Measurements from ENCODE around the gene USP49. TPM values are rescaled to one million over a fixed set of nuclear protein-coding genes. Genes with fewer than 3 reads are reported as not detected.
A peak's percentile ranks its signal among the peaks of the same experiment; 100 is the strongest.

USP49 gene
- total and polyA plus RNA-seq, 5 donors = 1.5 to 2.6 (median 2.0) TPM

DNA sequence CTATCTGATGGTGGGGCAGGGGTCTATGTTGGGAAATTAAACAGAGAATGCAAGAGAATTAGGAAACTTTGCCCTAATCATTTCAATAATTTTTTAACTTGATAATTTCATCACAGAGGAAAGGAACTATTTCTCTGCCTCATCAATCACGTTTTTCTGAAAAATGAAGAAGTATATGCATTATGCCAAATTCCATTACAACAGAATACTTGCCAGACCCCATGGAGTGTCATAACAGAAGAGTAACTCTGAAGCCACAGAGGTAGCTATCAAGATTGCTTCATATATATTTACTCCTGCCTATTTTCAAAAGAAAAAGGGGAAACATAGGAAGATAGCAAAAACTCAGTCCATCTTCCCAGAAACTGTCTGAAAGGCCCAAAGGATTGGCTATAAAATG is 5.7 kb upstream of the USP49 start:
- peaks cover 1% of the 10 kb centered on the region for H3K4me1 ChIP-seq (ENCODE audit: control insufficient read depth, insufficient read depth, low read length)
- H3K4me3 ChIP-seq (ENCODE audit: low read length) = no peak overlapping the region
- no peaks in the 10 kb centered on the region for H3K9me3 ChIP-seq (ENCODE audit: control insufficient read depth, low read length)
- 79% methylated on average over 1 of the region's 1 CpG for WGBS
- H3K27me3 ChIP-seq (ENCODE audit: control insufficient read depth, insufficient read depth) = no peaks in the 10 kb centered on the region
- no peak for ATAC-seq
- H3K27ac ChIP-seq (ENCODE audit: low read length) = no peak overlapping the region
- intact Hi-C loops (cut with DNase I) = no loop called here
- no peak for DNase-seq

DNA sequence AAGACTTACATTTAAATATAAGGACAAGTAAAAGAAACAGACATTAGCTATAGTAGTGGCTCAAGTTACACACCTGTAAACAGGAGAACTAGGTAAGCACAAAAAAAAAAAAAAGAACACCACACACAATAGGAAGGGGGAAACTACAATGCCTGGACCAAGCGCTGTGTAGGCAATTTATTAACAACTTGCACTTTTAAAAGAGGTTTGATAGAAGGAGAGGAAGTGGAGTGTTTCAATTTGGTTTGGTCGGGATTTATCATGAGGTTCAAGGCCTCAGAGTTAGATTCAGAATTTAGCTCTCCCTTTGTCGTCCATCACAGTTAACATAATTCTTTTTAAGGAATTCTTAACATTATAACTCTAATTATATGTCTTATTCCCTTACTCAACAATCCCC is 1.1 kb upstream of the USP49 start:
- Histone ChIP-seq H3K27me3 (ENCODE audit: control insufficient read depth, insufficient read depth) (no peaks in the 10 kb centered on the region), H3K9me3 (ENCODE audit: control insufficient read depth, low read length) (no peaks in the 10 kb centered on the region), H3K4me3 (ENCODE audit: low read length) (peak overlapping the region; percentile 82), H3K4me1 (ENCODE audit: control insufficient read depth, insufficient read depth, low read length) (peaks cover 4% of the 10 kb centered on the region), H3K27ac (ENCODE audit: low read length) (no peak overlapping the region)
- DNase-seq (no peak), ATAC-seq (no peak)
- intact Hi-C loops (cut with DNase I) = no loop called here
- WGBS = 62% methylated on average over 3 of the region's 3 CpGs

DNA sequence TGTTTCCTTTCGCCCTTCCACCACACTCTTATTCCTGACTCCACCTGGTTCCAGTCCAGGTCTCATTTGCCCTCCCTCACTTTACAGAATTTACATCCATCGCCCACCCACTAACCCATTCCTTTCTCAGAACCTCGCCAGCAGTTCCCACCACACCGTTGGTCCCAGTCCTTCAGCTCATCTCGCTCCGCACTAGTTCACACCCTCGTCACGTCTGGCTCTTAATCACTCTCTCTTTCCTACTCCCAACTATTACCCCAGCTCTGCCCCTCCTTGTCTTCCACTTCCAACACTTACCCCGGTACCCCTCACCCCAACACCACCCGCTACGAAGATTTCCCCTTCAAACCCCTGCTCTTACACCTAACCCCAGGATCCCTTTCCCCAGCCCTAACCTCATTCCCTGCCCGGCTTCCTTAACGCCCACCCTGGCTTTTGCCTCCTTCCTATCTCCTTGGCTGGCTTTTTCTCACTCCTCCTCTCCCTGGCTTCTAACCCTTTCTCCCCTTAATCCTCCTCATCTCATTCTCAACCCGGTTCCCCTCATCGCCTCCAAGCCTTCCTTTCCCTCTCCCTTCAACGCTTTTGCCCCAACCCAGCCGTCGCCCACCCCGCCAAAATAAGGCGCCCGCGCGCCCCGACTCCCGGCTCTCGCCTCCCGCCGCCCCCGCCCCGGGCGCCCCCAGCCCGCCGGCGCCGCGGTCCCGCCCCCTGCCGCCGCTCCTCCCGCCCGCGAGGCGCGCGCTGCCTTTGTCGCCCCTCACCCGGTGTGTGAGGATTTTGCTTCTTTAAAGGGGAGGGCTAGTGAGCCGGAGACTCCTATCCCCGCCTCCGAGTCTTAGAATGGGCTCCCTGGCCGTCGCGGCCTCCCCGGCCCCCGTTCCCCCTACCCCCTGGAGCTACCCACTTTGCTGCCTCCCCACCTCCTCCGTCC is 542 bp downstream of the USP49 start:
- intact Hi-C loops (cut with DNase I) = no loop called here
- DNase-seq (no peak), ATAC-seq (peak; percentile 71 to 80)
- no peak overlapping the region for H3K27ac ChIP-seq (ENCODE audit: low read length)
- WGBS = 2% methylated on average over 56 of the region's 56 CpGs
- no peaks in the 10 kb centered on the region for H3K9me3 ChIP-seq (ENCODE audit: control insufficient read depth, low read length)
- peak overlapping the region; percentile 82 for H3K4me3 ChIP-seq (ENCODE audit: low read length)
- H3K4me1 ChIP-seq (ENCODE audit: control insufficient read depth, insufficient read depth, low read length) = peaks cover 4% of the 10 kb centered on the region
- H3K27me3 ChIP-seq (ENCODE audit: control insufficient read depth, insufficient read depth) = no peaks in the 10 kb centered on the region

DNA sequence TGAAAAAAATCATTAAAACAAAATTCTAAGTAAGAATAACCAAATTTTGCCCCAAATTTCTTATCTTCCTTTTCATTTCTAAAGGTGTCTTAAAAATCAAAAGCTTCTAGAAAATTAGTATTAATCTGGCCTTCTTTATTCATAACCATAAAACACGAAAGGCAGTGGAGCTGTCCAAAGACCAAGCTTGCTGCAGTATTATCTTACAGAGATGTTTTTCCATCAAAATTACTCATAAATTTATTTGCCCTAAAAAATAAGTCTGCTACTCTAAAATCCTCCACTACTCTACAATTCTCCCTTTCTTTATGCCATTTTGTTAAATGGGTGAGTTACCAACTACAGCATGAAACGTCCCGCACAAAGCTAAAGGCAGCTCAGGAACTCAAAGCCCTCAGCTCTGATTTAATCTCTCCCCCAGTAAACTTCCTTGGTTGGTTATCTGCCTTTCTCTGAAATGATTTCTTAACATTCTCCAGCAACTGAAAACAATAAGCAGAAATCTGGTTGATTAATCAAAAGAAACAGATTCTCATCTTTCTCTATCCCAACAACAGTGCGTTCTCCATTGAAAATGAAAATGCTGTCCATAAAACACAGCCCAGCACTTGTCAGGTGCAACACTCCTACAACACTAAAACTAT is 2.1 kb downstream of the USP49 start:
- intact Hi-C loops (cut with DNase I) = no loop called here

DNA sequence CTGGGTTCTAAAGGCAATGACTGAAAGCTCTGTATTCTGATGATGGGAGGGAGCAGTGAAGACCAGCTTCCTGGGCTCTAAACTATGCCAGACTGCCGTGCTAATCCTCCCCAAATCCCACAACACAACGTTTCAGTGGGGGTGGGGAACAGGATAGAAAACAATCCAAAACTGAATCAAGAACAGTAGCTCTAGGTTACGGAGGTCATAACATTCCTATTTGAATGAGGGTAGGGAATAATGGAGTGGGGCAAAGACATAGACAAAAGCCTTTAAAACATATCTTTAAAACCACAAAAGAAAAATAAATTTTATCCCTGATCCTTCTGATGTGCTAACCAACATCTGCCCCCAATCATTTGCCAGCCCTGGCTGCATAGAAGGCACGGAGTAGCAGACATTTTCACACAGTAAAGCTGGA is 7.8 kb downstream of the USP49 start:
- ATAC-seq = no peak
- H3K4me1 ChIP-seq (ENCODE audit: control insufficient read depth, insufficient read depth, low read length) = no peaks in the 10 kb centered on the region
- WGBS = 63% methylated on average over 4 of the region's 4 CpGs
- no peaks in the 10 kb centered on the region for H3K9me3 ChIP-seq (ENCODE audit: control insufficient read depth, low read length)
- no peaks in the 10 kb centered on the region for H3K27me3 ChIP-seq (ENCODE audit: control insufficient read depth, insufficient read depth)
- no peak overlapping the region for H3K4me3 ChIP-seq (ENCODE audit: low read length)
- DNase-seq = no peak
- intact Hi-C loops (cut with DNase I) = no loop called here
- no peak overlapping the region for H3K27ac ChIP-seq (ENCODE audit: low read length)

More for the DNA sequence above, 2.1 kb downstream of the USP49 start:
- H3K27ac ChIP-seq (ENCODE audit: low read length) = no peak overlapping the region
- H3K4me3 ChIP-seq (ENCODE audit: low read length) = no peak overlapping the region
- no peaks in the 10 kb centered on the region for H3K9me3 ChIP-seq (ENCODE audit: control insufficient read depth, low read length)
- WGBS = 57% methylated on average over 4 of the region's 4 CpGs
- no peaks in the 10 kb centered on the region for H3K27me3 ChIP-seq (ENCODE audit: control insufficient read depth, insufficient read depth)
- ATAC-seq (no peak), DNase-seq (no peak)
- H3K4me1 ChIP-seq (ENCODE audit: control insufficient read depth, insufficient read depth, low read length) = peaks cover 4% of the 10 kb centered on the region

DNA sequence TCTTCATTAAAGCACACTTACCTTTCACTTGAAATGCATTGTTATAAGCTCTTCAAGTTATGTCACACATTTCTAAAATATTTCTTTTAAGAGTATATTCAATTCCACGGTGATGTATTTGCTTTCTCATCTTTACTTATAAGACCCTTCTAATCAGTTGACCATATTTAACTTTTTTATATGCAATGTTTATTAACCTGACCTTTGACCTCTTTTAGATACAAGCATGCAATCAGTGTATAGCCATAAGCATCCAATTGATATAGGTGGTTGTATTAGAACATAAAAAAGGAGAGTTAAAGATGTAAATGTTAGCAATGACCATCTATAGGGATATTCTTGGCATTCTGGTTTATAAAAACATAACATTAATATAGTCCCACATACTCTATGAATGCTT is 9.2 kb downstream of the USP49 start:
- Histone ChIP-seq H3K27ac (ENCODE audit: low read length) (no peak overlapping the region), H3K4me1 (ENCODE audit: control insufficient read depth, insufficient read depth, low read length) (no peaks in the 10 kb centered on the region), H3K27me3 (ENCODE audit: control insufficient read depth, insufficient read depth) (no peaks in the 10 kb centered on the region), H3K4me3 (ENCODE audit: low read length) (no peak overlapping the region), H3K9me3 (ENCODE audit: control insufficient read depth, low read length) (no peaks in the 10 kb centered on the region)
- ATAC-seq (no peak), DNase-seq (no peak)
- 91% methylated on average over 1 of the region's 1 CpG for WGBS
- intact Hi-C loops (cut with DNase I) = no loop called here

DNA sequence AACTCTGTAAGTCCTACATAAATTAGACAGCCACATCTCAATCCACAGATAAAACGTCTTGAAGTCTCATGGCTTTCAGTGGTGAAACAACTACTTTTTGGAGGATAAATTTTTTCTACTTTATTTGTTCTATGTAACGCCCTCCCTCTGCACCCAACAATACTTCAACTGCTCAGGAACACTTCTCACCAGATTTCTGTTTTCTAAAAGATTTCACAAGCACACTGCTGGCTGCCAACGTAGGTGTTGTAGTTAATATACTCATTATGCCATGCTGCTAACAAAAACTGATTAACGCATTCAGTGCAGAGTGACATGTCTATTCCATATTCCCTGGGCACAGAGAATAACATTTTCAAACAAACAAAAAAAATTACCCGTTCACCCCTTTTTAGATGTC is 10.2 kb downstream of the USP49 start:
- DNase-seq = no peak
- 77% methylated on average over 5 of the region's 5 CpGs for WGBS
- Histone ChIP-seq H3K9me3 (ENCODE audit: control insufficient read depth, low read length) (no peaks in the 10 kb centered on the region), H3K27me3 (ENCODE audit: control insufficient read depth, insufficient read depth) (no peaks in the 10 kb centered on the region), H3K4me1 (ENCODE audit: control insufficient read depth, insufficient read depth, low read length) (no peaks in the 10 kb centered on the region), H3K27ac (ENCODE audit: low read length) (no peak overlapping the region), H3K4me3 (ENCODE audit: low read length) (no peak overlapping the region)
- no peak for ATAC-seq
- intact Hi-C loops (cut with DNase I) = no loop called here

DNA sequence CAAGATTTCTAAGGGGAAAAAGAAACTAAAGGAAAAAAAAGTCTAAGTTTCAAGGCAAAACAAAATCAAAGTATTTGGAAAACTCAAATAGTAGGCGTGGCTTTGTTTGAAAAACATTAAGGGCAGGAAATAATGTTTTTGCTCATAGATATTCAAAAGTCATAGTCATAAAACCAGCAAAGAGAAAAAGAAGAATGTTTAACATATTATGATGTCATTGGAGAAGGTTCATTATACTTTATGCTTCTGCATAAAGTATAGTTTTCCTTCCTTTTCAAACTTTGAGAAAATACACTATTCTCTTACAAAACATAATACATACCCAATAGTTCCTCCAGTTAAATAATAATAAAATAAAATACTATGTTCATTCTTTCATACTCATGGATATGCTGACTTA is 13.7 kb downstream of the USP49 start:
- ATAC-seq (no peak), DNase-seq (no peak)
- Histone ChIP-seq H3K27ac (ENCODE audit: low read length) (no peak overlapping the region), H3K27me3 (ENCODE audit: control insufficient read depth, insufficient read depth) (no peaks in the 10 kb centered on the region), H3K4me1 (ENCODE audit: control insufficient read depth, insufficient read depth, low read length) (no peaks in the 10 kb centered on the region), H3K9me3 (ENCODE audit: control insufficient read depth, low read length) (no peaks in the 10 kb centered on the region), H3K4me3 (ENCODE audit: low read length) (no peak overlapping the region)
- intact Hi-C loops (cut with DNase I) = no loop called here
- WGBS = 94% methylated on average over 1 of the region's 1 CpG

DNA sequence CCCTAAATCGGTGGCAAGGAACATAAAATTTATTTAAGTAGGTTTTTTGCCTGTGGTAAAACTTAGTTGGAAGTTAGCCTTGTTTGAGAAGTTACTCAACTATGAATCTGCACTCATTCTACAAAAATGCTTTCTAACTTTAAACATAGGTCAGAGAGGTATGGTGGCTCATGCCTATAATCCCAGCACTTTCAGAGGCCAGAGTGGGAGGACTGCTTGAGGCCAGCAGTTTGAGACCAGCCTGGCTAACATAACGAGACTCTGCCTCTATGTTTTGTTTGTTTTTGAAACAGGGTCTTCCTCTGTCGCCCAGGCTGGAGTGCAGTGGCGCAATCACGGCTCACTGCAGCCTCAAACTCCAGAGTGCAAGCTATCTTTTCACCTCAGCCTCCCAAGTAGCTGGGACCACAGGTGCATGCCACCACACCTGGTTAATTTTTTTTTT is 16.2 kb downstream of the USP49 start:
- Histone ChIP-seq H3K27ac (ENCODE audit: low read length) (no peak overlapping the region), H3K4me1 (ENCODE audit: control insufficient read depth, insufficient read depth, low read length) (no peaks in the 10 kb centered on the region), H3K27me3 (ENCODE audit: control insufficient read depth, insufficient read depth) (no peaks in the 10 kb centered on the region), H3K9me3 (ENCODE audit: control insufficient read depth, low read length) (no peaks in the 10 kb centered on the region), H3K4me3 (ENCODE audit: low read length) (no peak overlapping the region)
- intact Hi-C loops (cut with DNase I) = no loop called here
- ATAC-seq (no peak), DNase-seq (no peak)
- WGBS = 92% methylated on average over 5 of the region's 5 CpGs

DNA sequence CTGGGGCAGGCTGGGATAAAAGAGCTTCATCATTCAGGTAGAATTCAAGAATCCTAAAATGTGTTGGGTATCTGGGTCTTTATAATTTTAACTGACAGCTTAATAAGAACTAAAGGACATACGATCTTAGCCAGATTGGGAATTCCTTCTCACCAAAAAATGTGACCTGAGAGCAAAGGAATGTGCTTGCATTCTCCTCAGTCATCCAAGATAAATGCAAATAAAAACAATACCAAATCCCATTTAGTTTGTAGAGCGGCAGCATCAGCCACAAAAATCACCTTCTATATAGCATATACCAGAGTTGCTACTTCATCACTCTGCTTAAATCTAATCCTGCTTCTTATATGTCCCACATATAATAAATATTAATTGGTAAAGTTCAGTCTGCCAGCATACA is 16.9 kb downstream of the USP49 start:
- H3K27me3 ChIP-seq (ENCODE audit: control insufficient read depth, insufficient read depth) = no peaks in the 10 kb centered on the region
- H3K9me3 ChIP-seq (ENCODE audit: control insufficient read depth, low read length) = no peaks in the 10 kb centered on the region
- no peaks in the 10 kb centered on the region for H3K4me1 ChIP-seq (ENCODE audit: control insufficient read depth, insufficient read depth, low read length)
- 79% methylated on average over 2 of the region's 2 CpGs for WGBS
- no peak for DNase-seq
- no peak overlapping the region for H3K4me3 ChIP-seq (ENCODE audit: low read length)
- no peak for ATAC-seq
- H3K27ac ChIP-seq (ENCODE audit: low read length) = no peak overlapping the region
- intact Hi-C loops (cut with DNase I) = no loop called here

DNA sequence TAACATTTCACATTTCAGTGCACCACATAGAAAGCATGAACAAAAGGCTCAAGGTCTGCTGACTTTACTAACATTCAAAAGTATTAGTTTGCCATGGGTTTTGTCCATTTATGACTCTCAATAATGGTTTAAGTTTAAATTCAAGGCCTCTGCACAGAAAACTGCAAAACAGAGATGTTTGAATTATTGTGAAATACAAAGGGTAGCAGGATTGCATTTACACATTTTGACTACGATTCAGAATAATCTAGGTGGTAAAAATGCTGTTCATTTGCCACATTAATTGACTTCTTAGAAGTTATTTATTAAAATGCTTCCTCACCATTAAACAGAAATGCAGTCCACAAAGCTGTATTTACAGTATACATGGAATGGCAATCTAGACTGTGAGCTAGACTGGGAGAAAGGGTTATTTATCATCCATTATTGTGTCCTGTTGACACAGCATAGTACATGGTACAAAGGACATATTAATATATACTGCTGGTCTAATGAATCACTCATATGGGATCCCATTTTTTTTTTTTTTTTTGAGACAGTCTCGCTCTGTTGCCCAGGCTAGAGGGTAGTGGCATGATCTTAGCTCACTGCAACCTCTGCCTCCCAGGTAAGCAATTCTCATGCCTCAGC is 18.0 kb downstream of the USP49 start:
- H3K9me3 ChIP-seq (ENCODE audit: control insufficient read depth, low read length) = no peaks in the 10 kb centered on the region
- DNase-seq = no peak
- H3K4me3 ChIP-seq (ENCODE audit: low read length) = no peak overlapping the region
- H3K27me3 ChIP-seq (ENCODE audit: control insufficient read depth, insufficient read depth) = no peaks in the 10 kb centered on the region
- WGBS = 97% methylated on average over 2 of the region's 2 CpGs
- H3K27ac ChIP-seq (ENCODE audit: low read length) = no peak overlapping the region
- ATAC-seq = no peak
- no peaks in the 10 kb centered on the region for H3K4me1 ChIP-seq (ENCODE audit: control insufficient read depth, insufficient read depth, low read length)
- intact Hi-C loops (cut with DNase I) = no loop called here
